Endothelial cell of umbilical vein (primary cell): Measurements from ENCODE around the gene MCM3.

ENCODE experiments used
- EZH2 ChIP-seq: IDR thresholded peaks from 2 replicates; pipeline ENCODE4 v1.6.1; 2012; ENCODE audit warnings: borderline replicate concordance, low read depth, mild to moderate bottlenecking, moderate library complexity, low read length, inconsistent platforms; ENCODE audit not compliant: severe bottlenecking
- GATA2 ChIP-seq: IDR thresholded peaks from 2 replicates; pipeline ENCODE4 v1.7.0; 2011; ENCODE audit warnings: low read depth, mild to moderate bottlenecking, moderate library complexity, mixed read lengths, low read length; ENCODE audit not compliant: insufficient read length, insufficient read depth
- JUN ChIP-seq: IDR thresholded peaks from 2 replicates; pipeline ENCODE4 v1.6.1; 2011; ENCODE audit warnings: borderline replicate concordance, low read depth; ENCODE audit not compliant: insufficient read length, insufficient read depth
- MYC ChIP-seq: IDR thresholded peaks from one replicate; pipeline ENCODE4 v1.6.1; 2011; ENCODE audit warnings: mild to moderate bottlenecking, low read depth, low read length
- POLR2A ChIP-seq: IDR thresholded peaks from 2 replicates; pipeline ENCODE4 v1.6.1; 2012; ENCODE audit warnings: low read depth, mild to moderate bottlenecking, control low read depth, low read length
- POLR2AphosphoS5 ChIP-seq: IDR thresholded peaks from 2 replicates; pipeline ENCODE4 v1.6.1; 2012; ENCODE audit warnings: low read depth, mild to moderate bottlenecking, control low read depth, low read length, moderate library complexity; ENCODE audit not compliant: insufficient read depth
- TF ChIP-seq, protein P1 (sequence below), 2 donors: IDR thresholded peaks; 1 replicate in 1 of 2; 2 replicates in 1 of 2; pipeline ENCODE4 v1.5.1; 2011; ENCODE audit warnings: low read length in 2 of 2, mild to moderate bottlenecking in 2 of 2, moderate library complexity in 2 of 2, control low read depth in 1 of 2, inconsistent platforms in 1 of 2, low read depth in 1 of 2; ENCODE audit not compliant: insufficient read depth in 1 of 2; ENCODE audit errors: extremely low read depth in 1 of 2
- TF ChIP-seq, protein P2 (sequence below): IDR thresholded peaks from 2 replicates; pipeline ENCODE4 v1.6.1; 2011; ENCODE audit not compliant: insufficient read depth, insufficient read length

DNA sequence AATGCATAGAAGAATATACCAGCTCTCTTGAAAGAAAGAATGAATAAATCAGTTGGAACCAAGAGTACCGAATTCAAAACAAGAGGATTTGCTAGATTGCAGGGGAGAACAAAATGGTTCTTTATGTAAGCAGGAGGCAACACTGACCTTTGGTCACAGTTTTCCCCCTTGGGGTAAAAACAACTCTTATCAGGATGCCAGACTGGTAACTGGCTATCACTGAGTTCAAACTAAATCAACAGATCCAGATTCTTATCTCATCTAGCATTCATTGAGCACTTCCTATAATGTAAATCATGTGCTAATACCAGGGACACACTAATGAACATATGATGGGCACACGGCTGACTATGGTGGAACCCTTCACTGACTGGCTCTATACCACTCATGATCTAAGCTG is 35.5 kb downstream of the MCM3 start:
- TF ChIP-seq, protein P1, sequence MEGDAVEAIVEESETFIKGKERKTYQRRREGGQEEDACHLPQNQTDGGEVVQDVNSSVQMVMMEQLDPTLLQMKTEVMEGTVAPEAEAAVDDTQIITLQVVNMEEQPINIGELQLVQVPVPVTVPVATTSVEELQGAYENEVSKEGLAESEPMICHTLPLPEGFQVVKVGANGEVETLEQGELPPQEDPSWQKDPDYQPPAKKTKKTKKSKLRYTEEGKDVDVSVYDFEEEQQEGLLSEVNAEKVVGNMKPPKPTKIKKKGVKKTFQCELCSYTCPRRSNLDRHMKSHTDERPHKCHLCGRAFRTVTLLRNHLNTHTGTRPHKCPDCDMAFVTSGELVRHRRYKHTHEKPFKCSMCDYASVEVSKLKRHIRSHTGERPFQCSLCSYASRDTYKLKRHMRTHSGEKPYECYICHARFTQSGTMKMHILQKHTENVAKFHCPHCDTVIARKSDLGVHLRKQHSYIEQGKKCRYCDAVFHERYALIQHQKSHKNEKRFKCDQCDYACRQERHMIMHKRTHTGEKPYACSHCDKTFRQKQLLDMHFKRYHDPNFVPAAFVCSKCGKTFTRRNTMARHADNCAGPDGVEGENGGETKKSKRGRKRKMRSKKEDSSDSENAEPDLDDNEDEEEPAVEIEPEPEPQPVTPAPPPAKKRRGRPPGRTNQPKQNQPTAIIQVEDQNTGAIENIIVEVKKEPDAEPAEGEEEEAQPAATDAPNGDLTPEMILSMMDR (IDR thresholded peaks at IDR 0.05; ENCODE audit: extremely low read depth in 1 of 2, insufficient read depth in 1 of 2, low read depth in 1 of 2, low read length in 2 of 2): no peak
- TF ChIP-seq POLR2A (no peak), EZH2 (no peak), MYC (no peak), GATA2 (no peak), JUN (no peak), POLR2AphosphoS5 (no peak)
- TF ChIP-seq, protein P2, sequence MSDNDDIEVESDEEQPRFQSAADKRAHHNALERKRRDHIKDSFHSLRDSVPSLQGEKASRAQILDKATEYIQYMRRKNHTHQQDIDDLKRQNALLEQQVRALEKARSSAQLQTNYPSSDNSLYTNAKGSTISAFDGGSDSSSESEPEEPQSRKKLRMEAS: no peak
